Mucosa of descending colon (tissue), 3 donors: ENCODE results near the gene PLVAP. TPM values are rescaled to one million over a fixed set of nuclear protein-coding genes. Genes with fewer than 3 reads are reported as not detected.

Experiments
- ATAC-seq: fragments of 200-7000 bp; cut with Tn5 transposase; one replicate; pipeline ENCODE4 v1.9.1; 2020; ENCODE audit warnings: mild to moderate bottlenecking, moderate library complexity
- DNase-seq, 3 donors: peaks; one replicate each; pipeline ENCODE4 v3.0.0-alpha.2; 2020
- H3K36me3 ChIP-seq: fragments of 200-600 bp; one replicate; pipeline ENCODE4 v1.8.0; 2021; ENCODE audit warnings: low read depth, mild to moderate bottlenecking
- H3K4me1 ChIP-seq: fragments of 200-600 bp; one replicate; pipeline ENCODE4 v1.8.0; 2021; ENCODE audit warnings: low read depth, mild to moderate bottlenecking
- H3K4me3 ChIP-seq: fragments of 200-600 bp; one replicate; pipeline ENCODE4 v1.8.0; 2021; ENCODE audit warnings: mild to moderate bottlenecking
- H3K9me3 ChIP-seq: fragments of 200-600 bp; one replicate; pipeline ENCODE4 v1.8.0; 2021; ENCODE audit warnings: mild to moderate bottlenecking
- CTCF ChIP-seq: fragments of 200-600 bp; IDR thresholded peaks from one replicate; pipeline ENCODE4 v1.8.0; 2022; ENCODE audit warnings: antibody characterized with exemption, mild to moderate bottlenecking
- intact Hi-C, 2 donors: fragments of 100-400 bp; cut with DNase I in 1 of 2; cut with micrococcal nuclease in 1 of 2; formaldehyde crosslinking; loops; one replicate each; pipeline versions ENCODE4 v1.11.0 to v1.11.1; 2022; cut with DNase I, micrococcal nuclease
- total RNA-seq, 3 donors: library from RNA; stranded (reverse); fragmentation: NEBNext Ultra II Directional in 2 of 3; extraction: Animal tissue kit (Norgen Biotek cat#: 25700) in 2 of 3; gene quantifications; one replicate each; pipeline versions ENCODE4 v1.2.1 to v1.2.4, GENCODE V29; 2021 to 2023
- donor health status: DM: no; HTN: no; CAD: no; lungs with moderate emphysema.
- donor health status: DM: no; HTN: no; CAD: no.
- donor health status: DM: no; HTN: yes; CAD: no.

Gene PLVAP
- total RNA-seq, 3 donors from 2014 or later: 22.2 to 42.2 (median 32.8) TPM

GRCh38 chr19:17307876-17308377 is 69.2 kb downstream of the PLVAP start:
- DNase-seq (no peak), ATAC-seq (no peak)
- Histone ChIP-seq H3K4me1 (peaks cover 37% of the 10 kb centered on the region), H3K36me3 (no peaks in the 10 kb centered on the region), H3K9me3 (no peaks in the 10 kb centered on the region), H3K4me3 (no peak overlapping the region)
- intact Hi-C loops: no loop called here
- no peak for TF ChIP-seq CTCF

GRCh38 chr19:17306285-17306714 is 70.8 kb downstream of the PLVAP start:
- H3K4me1 ChIP-seq: peaks cover 40% of the 10 kb centered on the region
- TF ChIP-seq CTCF: no peak
- intact Hi-C loops: no loop called here
- no peaks in the 10 kb centered on the region for H3K36me3 ChIP-seq
- DNase-seq (peak in 2 of 3 donors; percentile 44 to 56), ATAC-seq (no peak)
- peak overlapping the region; percentile 60 for H3K4me3 ChIP-seq
- H3K9me3 ChIP-seq: no peaks in the 10 kb centered on the region

GRCh38 chr19:17305517-17306284 is 71.4 kb downstream of the PLVAP start, which contains the start of gene MRPL34:
TSS of gene MRPL34 (plus strand) at chr19:17305872. CDS start at chr19:17305893, 21 bp downstream.
- DNase-seq: peak; percentile 98 to 99 (median 98)
- ATAC-seq: peak; percentile 80
- TF ChIP-seq CTCF: peak; percentile 80
- Histone ChIP-seq H3K4me3 (peak within 1 kb of the TSS; percentile 60), H3K36me3 (no peaks in the 10 kb centered on the region), H3K9me3 (no peaks in the 10 kb centered on the region), H3K4me1 (peaks cover 35% of the 10 kb centered on the region)
- intact Hi-C loops: no loop called here

GRCh38 chr19:17305216-17305516 is 72.0 kb downstream of the PLVAP start:
- H3K4me1 ChIP-seq: peaks cover 30% of the 10 kb centered on the region

GRCh38 chr19:17304386-17305215 is 72.5 kb downstream of the PLVAP start:
- peaks cover 30% of the 10 kb centered on the region for H3K4me1 ChIP-seq
- DNase-seq (peak in 1 of 3 donors; percentile 19), ATAC-seq (no peak)
- no peaks in the 10 kb centered on the region for H3K9me3 ChIP-seq
- TF ChIP-seq CTCF: no peak
- no peak overlapping the region for H3K4me3 ChIP-seq
- intact Hi-C loops: no loop called here
- H3K36me3 ChIP-seq: no peaks in the 10 kb centered on the region

More at GRCh38 chr19:17305216-17305516, 72.0 kb downstream of the PLVAP start:
- no peak for TF ChIP-seq CTCF
- Histone ChIP-seq H3K9me3 (no peaks in the 10 kb centered on the region), H3K36me3 (no peaks in the 10 kb centered on the region), H3K4me3 (peak overlapping the region; percentile 60)
- ATAC-seq (no peak), DNase-seq (no peak)
- intact Hi-C loops: no loop called here
